K562 (cell line): ENCODE results near the gene HLA-DRB1. TPM values are rescaled to one million over a fixed set of nuclear protein-coding genes. Genes with fewer than 3 reads are reported as not detected.

ENCODE experiments used
- ATAC-seq: fragments of 200-7000 bp; cut with Tn5 transposase; 3 replicates; pipeline ENCODE4 v1.9.1; 2020; ENCODE audit warnings: moderate library complexity
- BruUV-seq: library from RNA; stranded (reverse); fragments of 400-500 nt; replicated peaks from 2 replicates; lab custom pipeline; 2021; lab: Mats Ljungman, UMichigan
- CTCF ChIA-PET: fragments of 300-600 bp; formaldehyde crosslinking; extraction: SDS; loops from one replicate; lab custom pipeline; 2021; ENCODE audit warnings: low intra/inter-chr PET ratio; lab: Yijun Ruan, JAX
- POLR2A ChIA-PET: fragments of 300-600, 350-650 bp; sonication (Branson Sonifier 250); formaldehyde crosslinking; extraction: SDS; loops from one replicate; lab custom pipeline; 2021; ENCODE audit warnings: antibody characterized with exemption, inconsistent platforms; lab: Yijun Ruan, JAX
- DNase-seq, 4 experiments: peaks; one replicate each; pipeline versions ENCODE4 v3.0.0 to v3.0.0-alpha.2; 2011 to 2018; ENCODE audit warnings: low spot score in 3 of 4, mixed read lengths in 3 of 4; ENCODE audit errors: extremely low read depth in 1 of 4
- FAIRE-seq: peaks from 2 replicates; lab custom pipeline; 2011; peaks lifted over from hg19 to GRCh38; lab: Jason Lieb, UNC
- H2AFZ ChIP-seq: 2 replicates; pipeline ENCODE4 v1.6.0; 2011; ENCODE audit warnings: low read depth, low read length, control low read depth, inconsistent platforms
- H3K27ac ChIP-seq: fragments of 200-600 bp; 3 replicates; pipeline ENCODE4 v1.8.0; 2011; ENCODE audit warnings: low read depth, mild to moderate bottlenecking, control low read depth, inconsistent platforms, low read length, moderate library complexity, mixed read lengths; ENCODE audit errors: extremely low read depth
- H3K27me3 ChIP-seq, 2 experiments: fragments of 300-600 bp in 1 of 2; 2 replicates in 1 of 2; 3 replicates in 1 of 2; pipeline versions ENCODE4 v1.6.0 to v1.8.0; 2011; ENCODE audit warnings: inconsistent platforms in 2 of 2, low read length in 2 of 2, mild to moderate bottlenecking in 1 of 2, mixed read lengths in 1 of 2, moderate library complexity in 1 of 2; ENCODE audit not compliant: control insufficient read depth in 2 of 2, insufficient read depth in 2 of 2
- H3K36me3 ChIP-seq: fragments of 300-600 bp; 3 replicates; pipeline ENCODE4 v1.8.0; 2011; ENCODE audit warnings: mild to moderate bottlenecking, low read length, inconsistent platforms; ENCODE audit not compliant: control insufficient read depth, insufficient read depth
- H3K4me1 ChIP-seq, 2 experiments: fragments of 200-600 bp in 1 of 2; replicated peaks in 1 of 2; 2 replicates in 1 of 2; 3 replicates in 1 of 2; pipeline versions ENCODE4 v1.5.1 to v1.8.0; 2011; ENCODE audit warnings: inconsistent platforms in 2 of 2, low read length in 2 of 2, mild to moderate bottlenecking in 1 of 2, mixed read lengths in 1 of 2, moderate library complexity in 1 of 2; ENCODE audit not compliant: control insufficient read depth in 2 of 2, insufficient read depth in 2 of 2
- H3K4me2 ChIP-seq: 2 replicates; pipeline ENCODE4 v1.6.1; 2011; ENCODE audit warnings: low read length, control low read depth, inconsistent platforms, mixed read lengths; ENCODE audit not compliant: insufficient read depth
- H3K4me3 ChIP-seq: fragments of 200-600 bp; sonication (generic), shearing (Covaris generic); 2 replicates; pipeline ENCODE4 v1.5.1; 2016; ENCODE audit warnings: control low read depth, inconsistent platforms
- H3K79me2 ChIP-seq: fragments of 200-600 bp; 3 replicates; pipeline ENCODE4 v1.8.0; 2011; ENCODE audit warnings: low read length, inconsistent platforms; ENCODE audit not compliant: control insufficient read depth, insufficient read depth
- H3K9ac ChIP-seq, 2 experiments: 2 replicates each; pipeline versions ENCODE4 v1.6.0 to v1.6.1; 2011; ENCODE audit warnings: low read depth in 2 of 2, low read length in 2 of 2, control low read depth in 1 of 2, inconsistent platforms in 1 of 2, mild to moderate bottlenecking in 1 of 2, mixed read lengths in 1 of 2; ENCODE audit not compliant: insufficient read depth in 1 of 2
- H3K9me1 ChIP-seq: one replicate; pipeline ENCODE4 v1.6.0; 2011; ENCODE audit warnings: inconsistent platforms, mild to moderate bottlenecking, low read length, moderate library complexity; ENCODE audit not compliant: control insufficient read depth, insufficient read depth
- H3K9me3 ChIP-seq: replicated peaks from 2 replicates; pipeline ENCODE4 v1.5.1; 2011; ENCODE audit warnings: low read depth, low read length, inconsistent platforms; ENCODE audit not compliant: control insufficient read depth, insufficient read depth
- H4K20me1 ChIP-seq: replicated peaks from 2 replicates; pipeline ENCODE4 v1.6.1; 2011; ENCODE audit warnings: low read length, inconsistent platforms, mixed read lengths; ENCODE audit not compliant: control insufficient read depth, insufficient read depth
- CCAR2 ChIP-seq: fragments of 200-400 bp; formaldehyde crosslinking; IDR thresholded peaks from 2 replicates; pipeline ENCODE4 v1.6.1; 2017; ENCODE audit warnings: mild to moderate bottlenecking, low read depth, low read length
- NCOA4 ChIP-seq: fragments of 450-650 bp; IDR thresholded peaks from 2 replicates; pipeline ENCODE4 v1.6.1; 2018; ENCODE audit warnings: mild to moderate bottlenecking; ENCODE audit not compliant: partially characterized antibody
- TEAD2 ChIP-seq: fragments of 450-650 bp; IDR thresholded peaks from 2 replicates; pipeline ENCODE4 v1.6.1; 2016; ENCODE audit warnings: missing genetic modification characterization, control low read depth, missing compliant biosample characterization
- WGBS: fragments of 100-300 bp; shearing (Covaris generic); methylation state at CpG from one replicate; pipeline ENCODE4 v1.1.6; 2016; ENCODE audit warnings: low coverage, mixed read lengths; ENCODE audit not compliant: insufficient coverage; ENCODE audit errors: missing lambda C conversion rate; 5-methylcytosine and 5-hydroxymethylcytosine counted together
- in situ Hi-C: fragments of 300-500 bp; cut with MboI; formaldehyde crosslinking; loops from 4 replicates; pipeline ENCODE4 v1.15.0; 2018; ENCODE audit warnings: inconsistent platforms, mixed read lengths
- intact Hi-C: fragments of 100-400 bp; cut with micrococcal nuclease; formaldehyde crosslinking; loops from 2 replicates; pipeline ENCODE4 v1.14.2; 2022
- polyA plus RNA-seq, 8 experiments: library from polyadenylated mRNA; depleted of rRNA in 4 of 8; stranded (reverse) in 5 of 8; unstranded in 3 of 8; fragments of >200 nt; fragmentation: Nextera tagmentation in 2 of 8; fragmentation: Illumina TruSeq in 1 of 8; extraction: Ambion mirVana in 2 of 8; extraction: Trizol in 1 of 8; gene quantifications; 2 replicates each; pipeline versions ENCODE4 v1.2.1 to v1.2.3, GENCODE V29; 2011 to 2014; ENCODE audit warnings: inconsistent platforms in 1 of 8, missing spikeins in 1 of 8
- total RNA-seq, 7 experiments: library from RNA; depleted of rRNA in 6 of 7; stranded (reverse); fragments of >200 nt in 6 of 7; fragmentation: Illumina TruSeq in 2 of 7; extraction: Trizol in 2 of 7; gene quantifications; 2 replicates each; pipeline versions ENCODE4 v1.2.1 to v1.2.3, GENCODE V29; 2011 to 2021; ENCODE audit warnings: low replicate concordance in 1 of 7
- TF ChIP-seq, protein P1 (sequence below): fragments of 450-650 bp; IDR thresholded peaks from 2 replicates; pipeline ENCODE4 v1.6.1; 2016; ENCODE audit warnings: low read depth
- TF ChIP-seq, protein P2 (sequence below): IDR thresholded peaks from 2 replicates; pipeline ENCODE4 v1.6.1; 2012; ENCODE audit warnings: low read depth, low read length, improper control_type of control experiment, borderline replicate concordance

HLA-DRB1 gene
- total and polyA plus RNA-seq, 9 of the 15 experiments (the other 6 are each of a cell fraction or from before 2014, with no cell fraction given): 0.06 to 0.78 (median 0.06) TPM; not detected in 6

DNA sequence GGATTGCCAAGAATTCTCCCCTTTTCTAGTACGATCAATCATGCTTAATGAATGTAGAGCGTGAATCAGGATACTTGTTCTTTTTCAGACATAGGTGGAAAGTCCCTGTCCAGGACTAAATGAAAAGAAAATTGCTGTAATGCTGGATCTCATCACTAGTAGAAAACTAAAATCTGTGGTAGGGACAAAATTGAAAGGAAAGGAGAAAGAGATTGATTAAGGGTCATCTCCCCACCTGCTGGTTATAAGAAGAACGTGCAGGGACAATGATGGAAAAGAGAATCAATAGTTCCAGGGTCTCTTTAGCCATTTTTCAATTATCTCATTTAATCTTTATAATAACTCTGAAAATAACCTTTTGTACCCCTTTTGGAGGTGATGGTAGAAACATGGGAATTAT, 18.7 kb upstream of the HLA-DRB1 start:
- Histone ChIP-seq H3K9me3 (no peaks in the 10 kb centered on the region), H4K20me1 (no peaks in the 10 kb centered on the region), H3K4me2 (no peak overlapping the region), H3K36me3 (no peaks in the 10 kb centered on the region), H3K79me2 (no peaks in the 10 kb centered on the region), H3K27ac (no peak overlapping the region), H3K9ac (no peak overlapping the region), H2AFZ (no peak overlapping the region), H3K9me1 (no peaks in the 10 kb centered on the region), H3K4me1 (peaks cover 0 to 3% of the 10 kb centered on the region in 2 experiments; a peak in 1 of 5 replicates), H3K4me3 (no peak overlapping the region), H3K27me3 (no peaks in the 10 kb centered on the region)
- DNase-seq (no peak), ATAC-seq (no peak), FAIRE-seq (no peak)
- POLR2A ChIA-PET: no interaction called here
- WGBS: 0% methylated on average over 3 of the region's 3 CpGs
- BruUV-seq: no TSS peak
- CTCF ChIA-PET: no interaction called here
- intact Hi-C loops: no loop called here
- in situ Hi-C loops: no loop called here
- TF ChIP-seq CCAR2: no peak
- no peak for TF ChIP-seq NCOA4
- TF ChIP-seq, protein P1, sequence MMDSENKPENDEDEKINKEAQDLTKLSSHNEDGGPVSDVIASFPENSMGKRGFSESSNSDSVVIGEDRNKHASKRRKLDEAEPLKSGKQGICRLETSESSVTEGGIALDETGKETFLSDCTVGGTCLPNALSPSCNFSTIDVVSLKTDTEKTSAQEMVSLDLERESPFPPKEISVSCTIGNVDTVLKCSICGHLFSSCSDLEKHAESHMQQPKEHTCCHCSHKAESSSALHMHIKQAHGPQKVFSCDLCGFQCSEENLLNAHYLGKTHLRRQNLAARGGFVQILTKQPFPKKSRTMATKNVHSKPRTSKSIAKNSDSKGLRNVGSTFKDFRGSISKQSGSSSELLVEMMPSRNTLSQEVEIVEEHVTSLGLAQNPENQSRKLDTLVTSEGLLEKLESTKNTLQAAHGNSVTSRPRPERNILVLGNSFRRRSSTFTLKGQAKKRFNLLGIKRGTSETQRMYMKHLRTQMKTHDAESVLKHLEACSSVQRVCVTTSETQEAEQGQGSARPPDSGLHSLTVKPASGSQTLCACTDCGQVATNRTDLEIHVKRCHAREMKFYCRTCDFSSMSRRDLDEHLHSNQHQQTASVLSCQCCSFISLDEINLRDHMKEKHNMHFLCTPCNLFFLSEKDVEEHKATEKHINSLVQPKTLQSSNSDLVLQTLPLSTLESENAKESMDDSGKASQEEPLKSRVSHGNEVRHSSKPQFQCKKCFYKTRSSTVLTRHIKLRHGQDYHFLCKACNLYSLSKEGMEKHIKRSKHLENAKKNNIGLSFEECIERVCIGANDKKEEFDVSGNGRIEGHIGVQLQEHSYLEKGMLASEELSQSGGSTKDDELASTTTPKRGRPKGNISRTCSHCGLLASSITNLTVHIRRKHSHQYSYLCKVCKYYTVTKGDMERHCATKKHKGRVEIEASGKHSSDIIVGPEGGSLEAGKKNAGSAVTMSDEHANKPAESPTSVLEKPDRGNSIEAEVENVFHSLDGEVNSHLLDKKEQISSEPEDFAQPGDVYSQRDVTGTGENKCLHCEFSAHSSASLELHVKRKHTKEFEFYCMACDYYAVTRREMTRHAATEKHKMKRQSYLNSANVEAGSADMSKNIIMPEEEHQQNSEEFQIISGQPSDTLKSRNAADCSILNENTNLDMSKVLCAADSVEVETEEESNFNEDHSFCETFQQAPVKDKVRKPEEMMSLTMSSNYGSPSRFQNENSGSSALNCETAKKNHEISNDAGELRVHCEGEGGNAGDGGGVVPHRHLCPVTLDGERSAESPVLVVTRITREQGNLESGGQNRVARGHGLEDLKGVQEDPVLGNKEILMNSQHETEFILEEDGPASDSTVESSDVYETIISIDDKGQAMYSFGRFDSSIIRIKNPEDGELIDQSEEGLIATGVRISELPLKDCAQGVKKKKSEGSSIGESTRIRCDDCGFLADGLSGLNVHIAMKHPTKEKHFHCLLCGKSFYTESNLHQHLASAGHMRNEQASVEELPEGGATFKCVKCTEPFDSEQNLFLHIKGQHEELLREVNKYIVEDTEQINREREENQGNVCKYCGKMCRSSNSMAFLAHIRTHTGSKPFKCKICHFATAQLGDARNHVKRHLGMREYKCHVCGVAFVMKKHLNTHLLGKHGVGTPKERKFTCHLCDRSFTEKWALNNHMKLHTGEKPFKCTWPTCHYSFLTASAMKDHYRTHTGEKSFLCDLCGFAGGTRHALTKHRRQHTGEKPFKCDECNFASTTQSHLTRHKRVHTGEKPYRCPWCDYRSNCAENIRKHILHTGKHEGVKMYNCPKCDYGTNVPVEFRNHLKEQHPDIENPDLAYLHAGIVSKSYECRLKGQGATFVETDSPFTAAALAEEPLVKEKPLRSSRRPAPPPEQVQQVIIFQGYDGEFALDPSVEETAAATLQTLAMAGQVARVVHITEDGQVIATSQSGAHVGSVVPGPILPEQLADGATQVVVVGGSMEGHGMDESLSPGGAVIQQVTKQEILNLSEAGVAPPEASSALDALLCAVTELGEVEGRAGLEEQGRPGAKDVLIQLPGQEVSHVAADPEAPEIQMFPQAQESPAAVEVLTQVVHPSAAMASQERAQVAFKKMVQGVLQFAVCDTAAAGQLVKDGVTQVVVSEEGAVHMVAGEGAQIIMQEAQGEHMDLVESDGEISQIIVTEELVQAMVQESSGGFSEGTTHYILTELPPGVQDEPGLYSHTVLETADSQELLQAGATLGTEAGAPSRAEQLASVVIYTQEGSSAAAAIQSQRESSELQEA: no peak
- no peak for TF ChIP-seq TEAD2 (tag)
- TF ChIP-seq, protein P2, sequence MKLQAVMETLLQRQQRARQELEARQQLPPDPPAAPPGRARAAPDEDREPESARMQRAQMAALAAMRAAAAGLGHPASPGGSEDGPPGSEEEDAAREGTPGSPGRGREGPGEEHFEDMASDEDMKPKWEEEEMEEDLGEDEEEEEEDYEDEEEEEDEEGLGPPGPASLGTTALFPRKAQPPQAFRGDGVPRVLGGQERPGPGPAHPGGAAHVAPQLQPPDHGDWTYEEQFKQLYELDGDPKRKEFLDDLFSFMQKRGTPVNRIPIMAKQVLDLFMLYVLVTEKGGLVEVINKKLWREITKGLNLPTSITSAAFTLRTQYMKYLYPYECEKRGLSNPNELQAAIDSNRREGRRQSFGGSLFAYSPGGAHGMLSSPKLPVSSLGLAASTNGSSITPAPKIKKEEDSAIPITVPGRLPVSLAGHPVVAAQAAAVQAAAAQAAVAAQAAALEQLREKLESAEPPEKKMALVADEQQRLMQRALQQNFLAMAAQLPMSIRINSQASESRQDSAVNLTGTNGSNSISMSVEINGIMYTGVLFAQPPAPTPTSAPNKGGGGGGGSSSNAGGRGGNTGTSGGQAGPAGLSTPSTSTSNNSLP: no peak
